HFFc6 (cell line): ENCODE results near the gene PIK3R3. TPM values are rescaled to one million over a fixed set of nuclear protein-coding genes. Genes with fewer than 3 reads are reported as not detected.

Experiments
- DNase-seq: peaks from one replicate; pipeline ENCODE4 v3.0.0-alpha.2; 2018
- H3K27ac Mint-ChIP-seq: 2 replicates; pipeline ENCODE4 v1.8.0; 2020; ENCODE audit warnings: mild to moderate bottlenecking, mixed read lengths
- H3K27me3 Mint-ChIP-seq: 2 replicates; pipeline ENCODE4 v1.8.0; 2021; ENCODE audit warnings: mild to moderate bottlenecking, moderate library complexity, mixed read lengths; ENCODE audit not compliant: insufficient read depth
- H3K36me3 Mint-ChIP-seq: 2 replicates; pipeline ENCODE4 v1.8.0; 2021; ENCODE audit warnings: low read depth, mixed read lengths
- H3K4me1 Mint-ChIP-seq: 2 replicates; pipeline ENCODE4 v1.8.0; 2020; ENCODE audit warnings: low read depth, mixed read lengths
- H3K4me3 Mint-ChIP-seq: 2 replicates; pipeline ENCODE4 v1.8.0; 2020; ENCODE audit warnings: mild to moderate bottlenecking, moderate library complexity, mixed read lengths
- H3K9me3 Mint-ChIP-seq: 2 replicates; pipeline ENCODE4 v1.8.0; 2020; ENCODE audit warnings: mild to moderate bottlenecking, mixed read lengths
- total RNA-seq, 6 experiments: library from RNA; stranded (reverse); fragmentation: NEBNext Ultra II Directional; extraction: Animal tissue kit (Norgen Biotek cat#: 25700); gene quantifications; 2 replicates in 1 of 6; 3 replicates in 5 of 6; pipeline ENCODE4 v1.2.3, GENCODE V29; 2021
- TF ChIP-seq, protein P1 (sequence below): fragments of 200-600 bp; sonication (generic); IDR thresholded peaks from 2 replicates; pipeline ENCODE4 v1.5.0; 2021; ENCODE audit warnings: antibody characterized with exemption, mild to moderate bottlenecking

Gene PIK3R3
- total RNA-seq, 6 experiments from 2014 or later, result 5.4 to 8.9 (median 6.0) TPM

- Mint-ChIP-seq H3K4me1 (peaks cover 8% of the 10 kb centered on the region; the same call in 1 of the 2 replicates), H3K36me3 (peaks cover 27% of the 10 kb centered on the region), H3K27ac (no peak overlapping the region), H3K4me3 (no peak overlapping the region), H3K9me3 (no peaks in the 10 kb centered on the region), H3K27me3 (no peaks in the 10 kb centered on the region)
- TF ChIP-seq, protein P1, sequence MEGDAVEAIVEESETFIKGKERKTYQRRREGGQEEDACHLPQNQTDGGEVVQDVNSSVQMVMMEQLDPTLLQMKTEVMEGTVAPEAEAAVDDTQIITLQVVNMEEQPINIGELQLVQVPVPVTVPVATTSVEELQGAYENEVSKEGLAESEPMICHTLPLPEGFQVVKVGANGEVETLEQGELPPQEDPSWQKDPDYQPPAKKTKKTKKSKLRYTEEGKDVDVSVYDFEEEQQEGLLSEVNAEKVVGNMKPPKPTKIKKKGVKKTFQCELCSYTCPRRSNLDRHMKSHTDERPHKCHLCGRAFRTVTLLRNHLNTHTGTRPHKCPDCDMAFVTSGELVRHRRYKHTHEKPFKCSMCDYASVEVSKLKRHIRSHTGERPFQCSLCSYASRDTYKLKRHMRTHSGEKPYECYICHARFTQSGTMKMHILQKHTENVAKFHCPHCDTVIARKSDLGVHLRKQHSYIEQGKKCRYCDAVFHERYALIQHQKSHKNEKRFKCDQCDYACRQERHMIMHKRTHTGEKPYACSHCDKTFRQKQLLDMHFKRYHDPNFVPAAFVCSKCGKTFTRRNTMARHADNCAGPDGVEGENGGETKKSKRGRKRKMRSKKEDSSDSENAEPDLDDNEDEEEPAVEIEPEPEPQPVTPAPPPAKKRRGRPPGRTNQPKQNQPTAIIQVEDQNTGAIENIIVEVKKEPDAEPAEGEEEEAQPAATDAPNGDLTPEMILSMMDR, result no peak
- DNase-seq, result no peak
These were observed 121.8 kb downstream of the PIK3R3 start for GRCh38 chr1:46010611-46011010.

- H3K27me3 Mint-ChIP-seq, result no peaks in the 10 kb centered on the region
- H3K9me3 Mint-ChIP-seq, result no peaks in the 10 kb centered on the region
- H3K36me3 Mint-ChIP-seq, result peaks cover 22% of the 10 kb centered on the region
- H3K27ac Mint-ChIP-seq, result no peak overlapping the region
- no peak overlapping the region for H3K4me3 Mint-ChIP-seq
- DNase-seq, result no peak
- peaks cover 8% of the 10 kb centered on the region; the same call in 1 of the 2 replicates for H3K4me1 Mint-ChIP-seq
- TF ChIP-seq, protein P1, result peak; percentile 27; the same call in 1 of the 2 replicates
These were observed 123.8 kb downstream of the PIK3R3 start for GRCh38 chr1:46008585-46008984.

DNA sequence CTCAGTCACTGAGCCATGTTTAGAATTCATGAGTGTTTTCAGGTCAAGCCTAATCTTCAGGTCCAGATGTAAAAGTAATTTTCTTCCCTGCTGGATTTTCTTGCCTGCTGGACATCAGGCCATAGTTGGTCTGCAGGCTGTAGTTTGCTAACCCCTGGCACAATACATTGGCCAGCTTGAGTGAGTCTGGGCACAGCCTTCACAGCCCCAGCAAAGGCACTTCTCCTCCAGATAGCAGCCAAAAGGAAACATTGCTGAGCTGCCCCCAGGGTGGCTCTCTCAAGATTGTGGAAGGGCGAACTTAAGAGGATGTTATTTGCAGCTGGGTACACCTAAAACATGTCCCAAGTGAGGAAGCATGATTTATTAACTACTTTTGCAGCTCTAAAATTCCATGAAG is 126.8 kb downstream of the PIK3R3 start:
- TF ChIP-seq, protein P1, result no peak
- Mint-ChIP-seq H3K27ac (no peak overlapping the region), H3K36me3 (peaks cover 22% of the 10 kb centered on the region), H3K27me3 (no peaks in the 10 kb centered on the region; the same call in 1 of the 2 replicates), H3K4me3 (no peak overlapping the region), H3K4me1 (peaks cover 15% of the 10 kb centered on the region; the same call in 1 of the 2 replicates), H3K9me3 (no peaks in the 10 kb centered on the region)
- DNase-seq, result no peak

DNA sequence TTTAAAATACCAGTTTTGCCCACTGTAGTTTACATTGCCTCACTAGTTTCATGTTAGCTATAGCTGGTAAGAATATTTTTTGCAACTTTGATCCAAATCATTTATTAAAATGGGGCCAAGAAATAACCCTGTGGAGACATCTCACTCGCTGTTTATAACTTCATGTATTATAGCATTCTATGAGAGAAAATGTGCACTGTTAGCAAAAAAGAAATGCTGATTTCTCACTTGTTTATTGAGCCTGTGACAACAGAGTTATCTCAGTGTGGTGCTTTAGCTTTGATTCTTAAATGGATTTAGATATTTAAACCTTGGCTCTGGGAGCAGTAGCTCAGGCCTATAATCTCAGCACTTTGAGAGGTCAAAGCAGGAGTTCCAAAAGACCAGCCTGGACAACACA is 127.9 kb downstream of the PIK3R3 start:
- H3K27ac Mint-ChIP-seq, result no peak overlapping the region
- peaks cover 19% of the 10 kb centered on the region; the same call in 1 of the 2 replicates for H3K4me1 Mint-ChIP-seq
- no peak for DNase-seq
- H3K27me3 Mint-ChIP-seq, result no peaks in the 10 kb centered on the region; the same call in 1 of the 2 replicates
- H3K36me3 Mint-ChIP-seq, result peaks cover 23% of the 10 kb centered on the region
- H3K4me3 Mint-ChIP-seq, result no peak overlapping the region
- H3K9me3 Mint-ChIP-seq, result no peaks in the 10 kb centered on the region
- TF ChIP-seq, protein P1, result no peak

- TF ChIP-seq, protein P1, result no peak
- Mint-ChIP-seq H3K27me3 (no peaks in the 10 kb centered on the region; the same call in 1 of the 2 replicates), H3K27ac (no peak overlapping the region), H3K4me1 (peaks cover 16% of the 10 kb centered on the region; the same call in 1 of the 2 replicates), H3K9me3 (no peaks in the 10 kb centered on the region), H3K36me3 (peaks cover 23% of the 10 kb centered on the region), H3K4me3 (no peak overlapping the region)
- no peak for DNase-seq
These were observed 129.1 kb downstream of the PIK3R3 start for GRCh38 chr1:46003315-46003714.
